Measurements from ENCODE around the gene CAMSAP2. TPM values are rescaled to one million over a fixed set of nuclear protein-coding genes. Genes with fewer than 3 reads are reported as not detected.
"Not testable (repeated sequence)": the region's sequence is repeated elsewhere in the genome, so short reads cannot be mapped to it uniquely, and the experiment has no call there.

CAMSAP2 gene
- total and polyA plus RNA-seq, 2 experiments from 2014 or later, result 9.3 to 32.9 TPM

DNA sequence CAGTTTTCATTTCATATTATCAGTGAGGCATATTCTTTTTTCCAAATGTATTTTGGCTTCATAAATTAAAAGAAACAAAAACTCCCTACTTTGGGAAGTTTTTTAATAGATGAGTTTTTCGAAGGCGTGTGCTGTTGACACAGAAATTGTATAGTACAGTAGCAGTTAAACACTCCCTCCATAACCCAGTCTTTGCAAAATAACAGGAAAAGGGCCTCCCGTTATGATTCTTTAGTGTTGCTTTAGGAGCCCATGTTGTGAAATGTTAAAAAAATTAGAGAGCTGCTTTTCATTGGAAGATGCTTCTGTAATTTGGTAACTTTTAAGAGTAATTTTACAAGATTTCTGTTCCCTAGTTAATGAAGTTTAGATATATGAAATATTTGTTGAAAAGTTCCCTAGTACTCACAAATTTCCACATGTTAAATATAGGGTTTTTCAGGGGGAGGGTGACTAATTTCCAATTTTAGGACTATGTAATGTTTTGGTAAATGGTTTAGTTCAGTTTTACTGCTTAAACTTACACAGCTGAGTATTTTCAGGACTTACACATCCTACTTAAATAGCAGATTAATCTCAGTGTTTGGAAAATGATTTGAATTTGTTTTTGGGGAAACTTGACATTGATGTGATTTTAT lies 2.0 kb downstream of the CAMSAP2 start:
- H4K20me1 ChIP-seq (ENCODE audit: insufficient read depth, poor library complexity, severe bottlenecking), result peaks cover 47% of the 10 kb centered on the region

DNA sequence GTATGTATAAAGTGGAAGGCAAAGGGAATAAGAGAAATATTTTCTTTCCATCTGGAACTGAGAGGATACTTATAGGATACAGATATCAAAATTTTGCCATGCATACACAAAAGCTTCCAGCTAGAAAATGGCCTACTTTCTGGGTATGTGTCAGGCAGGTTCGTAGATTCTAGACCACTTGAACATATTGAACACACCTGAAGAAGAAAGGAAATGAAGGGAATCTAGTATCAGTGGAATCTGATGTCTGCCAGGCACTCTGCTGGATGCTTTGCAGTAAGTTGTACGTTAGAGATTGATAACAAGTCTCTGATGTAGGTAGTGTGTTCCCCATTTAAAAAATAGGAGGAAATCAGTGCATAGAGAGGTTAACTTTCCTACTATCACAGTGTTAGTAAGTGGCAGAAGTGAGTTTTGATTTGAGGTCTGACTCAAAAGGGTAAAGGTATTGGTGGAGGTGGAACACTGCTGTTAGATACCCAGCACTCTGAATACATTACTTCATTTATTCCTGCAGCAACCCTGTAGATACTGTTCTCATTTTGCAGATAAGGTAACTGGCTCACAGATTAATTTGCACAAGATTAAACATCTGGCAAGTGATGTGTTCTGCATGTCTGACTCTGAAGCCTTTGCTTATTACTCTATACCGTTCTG lies 3.0 kb downstream of the CAMSAP2 start:
- WGBS (ENCODE audit: low lambda C conversion rate, missing lambda C conversion rate), result 23% methylated on average over 3 of the region's 3 CpGs
- Histone ChIP-seq H3K4me3 (peak overlapping the region; percentile 83), H3K79me2 (peaks cover 72% of the 10 kb centered on the region), H3K27me3 (no peaks in the 10 kb centered on the region), H3K36me3 (replicated peaks; ENCODE audit: insufficient read depth, low read depth) (no peaks in the 10 kb centered on the region), H3K9me2 (replicated peaks; ENCODE audit: insufficient read depth) (no peaks in the 10 kb centered on the region), H3K9me3 (ENCODE audit: low read depth) (no peaks in the 10 kb centered on the region), H2AFZ (no peak overlapping the region), H3K4me1 (ENCODE audit: insufficient read depth) (peaks cover 13% of the 10 kb centered on the region), H3K4me2 (peak overlapping the region; percentile 89), H4K20me1 (ENCODE audit: insufficient read depth, poor library complexity, severe bottlenecking) (peaks cover 55% of the 10 kb centered on the region), H3K27ac (no peak overlapping the region)
- DNase-seq (ENCODE audit: low spot score), result no peak
- TF ChIP-seq EZH2 (IDR thresholded peaks at IDR 0.05; ENCODE audit: borderline replicate concordance) (no peak), EZH2phosphoT487 (IDR thresholded peaks at IDR 0.05; ENCODE audit: low read depth, severe bottlenecking, unreplicated experiment) (no peak)

More for the DNA sequence above, 2.0 kb downstream of the CAMSAP2 start:
- Histone ChIP-seq H3K4me1 (ENCODE audit: insufficient read depth) (peaks cover 13% of the 10 kb centered on the region), H3K9me2 (replicated peaks; ENCODE audit: insufficient read depth) (no peaks in the 10 kb centered on the region), H3K27ac (peak overlapping the region; percentile 100), H3K36me3 (replicated peaks; ENCODE audit: insufficient read depth, low read depth) (no peaks in the 10 kb centered on the region), H3K79me2 (peaks cover 62% of the 10 kb centered on the region), H3K4me3 (peak overlapping the region; percentile 83), H3K9me3 (ENCODE audit: low read depth) (no peaks in the 10 kb centered on the region), H2AFZ (no peak overlapping the region), H3K27me3 (no peaks in the 10 kb centered on the region), H3K4me2 (peak overlapping the region; percentile 89)
- DNase-seq (ENCODE audit: low spot score), result no peak
- TF ChIP-seq, protein P1, sequence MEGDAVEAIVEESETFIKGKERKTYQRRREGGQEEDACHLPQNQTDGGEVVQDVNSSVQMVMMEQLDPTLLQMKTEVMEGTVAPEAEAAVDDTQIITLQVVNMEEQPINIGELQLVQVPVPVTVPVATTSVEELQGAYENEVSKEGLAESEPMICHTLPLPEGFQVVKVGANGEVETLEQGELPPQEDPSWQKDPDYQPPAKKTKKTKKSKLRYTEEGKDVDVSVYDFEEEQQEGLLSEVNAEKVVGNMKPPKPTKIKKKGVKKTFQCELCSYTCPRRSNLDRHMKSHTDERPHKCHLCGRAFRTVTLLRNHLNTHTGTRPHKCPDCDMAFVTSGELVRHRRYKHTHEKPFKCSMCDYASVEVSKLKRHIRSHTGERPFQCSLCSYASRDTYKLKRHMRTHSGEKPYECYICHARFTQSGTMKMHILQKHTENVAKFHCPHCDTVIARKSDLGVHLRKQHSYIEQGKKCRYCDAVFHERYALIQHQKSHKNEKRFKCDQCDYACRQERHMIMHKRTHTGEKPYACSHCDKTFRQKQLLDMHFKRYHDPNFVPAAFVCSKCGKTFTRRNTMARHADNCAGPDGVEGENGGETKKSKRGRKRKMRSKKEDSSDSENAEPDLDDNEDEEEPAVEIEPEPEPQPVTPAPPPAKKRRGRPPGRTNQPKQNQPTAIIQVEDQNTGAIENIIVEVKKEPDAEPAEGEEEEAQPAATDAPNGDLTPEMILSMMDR (IDR thresholded peaks at IDR 0.05; ENCODE audit: poor library complexity), result no peak
- TF ChIP-seq EZH2phosphoT487 (IDR thresholded peaks at IDR 0.05; ENCODE audit: low read depth, severe bottlenecking, unreplicated experiment) (no peak), EZH2 (IDR thresholded peaks at IDR 0.05; ENCODE audit: borderline replicate concordance) (no peak)
- WGBS (ENCODE audit: low lambda C conversion rate, missing lambda C conversion rate), result 18% methylated on average over 3 of the region's 3 CpGs

GRCh38 chr1:200744143-200744542 lies 5.5 kb downstream of the CAMSAP2 start:
- Histone ChIP-seq H3K4me2 (no peak overlapping the region), H3K27ac (no peak overlapping the region), H3K9me3 (ENCODE audit: low read depth) (no peaks in the 10 kb centered on the region), H3K4me3 (no peak overlapping the region), H2AFZ (no peak overlapping the region), H3K4me1 (ENCODE audit: insufficient read depth) (peaks cover 8% of the 10 kb centered on the region), H3K36me3 (replicated peaks; ENCODE audit: insufficient read depth, low read depth) (no peaks in the 10 kb centered on the region), H3K27me3 (no peaks in the 10 kb centered on the region), H4K20me1 (ENCODE audit: insufficient read depth, poor library complexity, severe bottlenecking) (peaks cover 75% of the 10 kb centered on the region), H3K79me2 (peaks cover 95% of the 10 kb centered on the region), H3K9me2 (replicated peaks; ENCODE audit: insufficient read depth) (no peaks in the 10 kb centered on the region)
- no peak for TF ChIP-seq EZH2phosphoT487 (IDR thresholded peaks at IDR 0.05; ENCODE audit: low read depth, severe bottlenecking, unreplicated experiment)
- no peak for TF ChIP-seq EZH2 (IDR thresholded peaks at IDR 0.05; ENCODE audit: borderline replicate concordance)
- TF ChIP-seq, protein P1 (IDR thresholded peaks at IDR 0.05; ENCODE audit: poor library complexity), result no peak
- DNase-seq (ENCODE audit: low spot score), result no peak
- WGBS (ENCODE audit: low lambda C conversion rate, missing lambda C conversion rate), result 96% methylated on average over 1 of the region's 1 CpG

DNA sequence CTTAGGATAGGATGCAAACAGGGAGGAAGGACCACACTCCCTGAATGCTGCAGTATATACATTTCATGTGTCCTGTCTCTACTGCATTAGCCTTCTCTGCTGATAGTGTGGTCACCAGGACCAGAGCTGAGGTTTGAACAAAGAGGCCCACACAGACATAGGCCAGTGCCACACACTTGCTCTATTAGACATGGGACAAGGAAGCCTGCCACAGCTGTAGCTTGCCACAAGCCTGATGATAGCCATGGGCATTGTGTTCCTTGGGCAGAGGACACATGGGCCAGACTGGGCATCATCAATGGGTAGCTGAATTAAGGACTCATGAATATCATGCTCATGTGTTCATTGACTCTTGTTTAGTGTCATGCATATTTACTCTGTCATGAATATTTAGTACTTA lies 10.4 kb downstream of the CAMSAP2 start:
- Histone ChIP-seq H3K36me3 (replicated peaks; ENCODE audit: insufficient read depth, low read depth) (no peaks in the 10 kb centered on the region), H3K9me3 (ENCODE audit: low read depth) (no peaks in the 10 kb centered on the region), H3K79me2 (peaks cover 96% of the 10 kb centered on the region), H3K9me2 (replicated peaks; ENCODE audit: insufficient read depth) (no peaks in the 10 kb centered on the region), H3K4me1 (ENCODE audit: insufficient read depth) (no peaks in the 10 kb centered on the region), H3K27me3 (no peaks in the 10 kb centered on the region), H4K20me1 (ENCODE audit: insufficient read depth, poor library complexity, severe bottlenecking) (peaks cover 70% of the 10 kb centered on the region), H3K27ac (no peak overlapping the region), H3K4me2 (no peak overlapping the region), H2AFZ (no peak overlapping the region), H3K4me3 (no peak overlapping the region)
- TF ChIP-seq EZH2 (IDR thresholded peaks at IDR 0.05; ENCODE audit: borderline replicate concordance), result no peak
- TF ChIP-seq, protein P1 (IDR thresholded peaks at IDR 0.05; ENCODE audit: poor library complexity), result no peak
- no peak for TF ChIP-seq EZH2phosphoT487 (IDR thresholded peaks at IDR 0.05; ENCODE audit: low read depth, severe bottlenecking, unreplicated experiment)
- no peak for DNase-seq (ENCODE audit: low spot score)

DNA sequence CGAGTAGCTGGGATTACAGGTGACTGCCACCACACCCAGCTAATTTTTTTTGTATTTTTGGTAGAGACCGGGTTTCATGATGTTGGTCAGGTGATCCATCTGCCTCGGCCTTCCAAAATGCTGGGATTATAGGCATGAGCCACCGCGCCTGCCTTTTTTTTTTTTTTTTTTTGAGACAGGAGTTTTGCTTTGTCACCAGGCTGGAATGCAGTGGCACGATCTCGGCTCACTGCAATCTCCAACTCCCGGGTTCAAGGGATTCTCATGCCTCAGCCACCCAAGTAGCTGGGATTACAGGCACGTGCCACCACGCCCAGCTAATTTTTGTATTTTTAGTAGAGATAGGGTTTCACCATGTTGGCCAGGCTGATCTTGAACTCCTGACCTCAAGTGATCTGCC lies 12.1 kb downstream of the CAMSAP2 start:
- not testable (repeated sequence) for H2AFZ ChIP-seq; H3K27ac ChIP-seq; H3K27me3 ChIP-seq; H3K4me3 ChIP-seq; H3K9me3 ChIP-seq (ENCODE audit: low read depth); H3K9me2 ChIP-seq (replicated peaks; ENCODE audit: insufficient read depth); H3K4me2 ChIP-seq; H3K36me3 ChIP-seq (replicated peaks; ENCODE audit: insufficient read depth, low read depth); H3K4me1 ChIP-seq (ENCODE audit: insufficient read depth); DNase-seq (ENCODE audit: low spot score)
- Histone ChIP-seq H3K79me2 (peaks cover 94% of the 10 kb centered on the region), H4K20me1 (ENCODE audit: insufficient read depth, poor library complexity, severe bottlenecking) (peaks cover 59% of the 10 kb centered on the region)
- 94% methylated on average over 10 of the region's 10 CpGs for whole genome bisulfite sequencing (ENCODE audit: low lambda C conversion rate, missing lambda C conversion rate)
